Stimulated activated naive CD8-positive, alpha-beta T cell treated with anti-CD3 and anti-CD28 coated beads, Interleukin-15, Interleukin-2, amounts not matched to agents 100 ng/mL and 50 ng/mL, for 24 hours (primary cell): ENCODE data around the gene PRR33.
A peak's percentile ranks its signal among the peaks of the same experiment; 100 is the strongest.

Experiments used
- H3K27ac Mint-ChIP-seq: one replicate; pipeline ENCODE4 v1.8.0; 2021; ENCODE audit warnings: mild to moderate bottlenecking, mixed read lengths
- H3K27me3 Mint-ChIP-seq: one replicate; pipeline ENCODE4 v1.8.0; 2021; ENCODE audit warnings: mixed read lengths
- H3K36me3 Mint-ChIP-seq: one replicate; pipeline ENCODE4 v1.8.0; 2021; ENCODE audit warnings: low read depth, mixed read lengths
- H3K4me1 Mint-ChIP-seq: one replicate; pipeline ENCODE4 v1.8.0; 2021; ENCODE audit warnings: low read depth, mixed read lengths
- H3K4me3 Mint-ChIP-seq: one replicate; pipeline ENCODE4 v1.8.0; 2021; ENCODE audit warnings: mild to moderate bottlenecking, mixed read lengths
- H3K9me3 Mint-ChIP-seq: one replicate; pipeline ENCODE4 v1.8.0; 2021; ENCODE audit warnings: mixed read lengths

PRR33 gene

DNA sequence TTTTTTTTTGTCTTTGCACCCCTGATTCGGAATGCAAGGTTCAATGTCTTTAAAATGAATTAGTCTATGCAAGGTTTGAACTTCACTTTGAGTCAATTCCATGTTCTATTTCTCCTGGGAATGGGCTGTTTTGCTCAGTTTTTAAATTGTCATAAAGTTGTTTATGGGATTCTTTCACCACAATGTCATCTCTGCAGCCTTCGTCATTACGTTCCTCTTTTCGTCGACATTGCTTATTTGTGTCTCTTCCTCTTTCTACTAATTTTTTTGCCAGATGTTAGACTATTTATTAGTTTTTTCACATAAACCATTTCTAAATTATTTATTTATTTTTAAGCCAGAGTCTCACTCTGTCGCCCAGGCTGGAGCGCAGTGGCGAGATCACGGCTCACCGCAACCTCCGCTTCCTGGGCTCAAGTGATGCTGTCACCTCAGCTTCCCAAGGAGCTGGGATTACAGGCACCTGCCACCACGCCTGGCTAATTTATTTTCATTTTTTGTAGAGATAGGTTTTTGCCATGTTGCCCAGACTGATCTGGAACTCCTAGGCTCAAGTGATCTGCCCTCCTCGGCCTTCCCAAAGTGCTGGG, 20.7 kb upstream of the PRR33 start:
- H3K36me3 Mint-ChIP-seq: no peaks in the 10 kb centered on the region
- H3K9me3 Mint-ChIP-seq: no peaks in the 10 kb centered on the region
- H3K4me3 Mint-ChIP-seq: no peak overlapping the region
- peaks cover 3% of the 10 kb centered on the region for H3K27me3 Mint-ChIP-seq
- no peak overlapping the region for H3K27ac Mint-ChIP-seq
- peaks cover 13% of the 10 kb centered on the region for H3K4me1 Mint-ChIP-seq

DNA sequence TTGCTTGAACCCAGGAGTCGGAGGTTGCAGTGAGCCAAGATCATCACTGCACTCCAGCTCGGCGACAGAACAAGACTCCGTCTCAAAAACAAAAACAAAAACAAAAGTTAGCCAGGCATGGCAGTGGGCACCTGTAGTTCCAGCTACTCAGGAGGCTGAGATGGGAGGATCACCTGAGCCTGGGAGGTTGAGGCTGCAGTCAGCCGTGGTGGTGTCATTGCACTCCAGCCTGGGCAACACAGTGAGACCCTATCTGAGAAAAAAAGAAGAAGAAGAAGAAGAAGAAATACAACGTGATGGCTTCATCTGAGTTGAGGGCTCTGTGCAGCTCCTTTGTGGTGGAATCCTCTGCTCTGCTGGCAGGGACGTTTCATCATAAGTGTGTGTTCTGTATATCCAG, 17.8 kb upstream of the PRR33 start:
- no peaks in the 10 kb centered on the region for H3K36me3 Mint-ChIP-seq
- peaks cover 5% of the 10 kb centered on the region for H3K27me3 Mint-ChIP-seq
- H3K4me3 Mint-ChIP-seq: no peak overlapping the region

DNA sequence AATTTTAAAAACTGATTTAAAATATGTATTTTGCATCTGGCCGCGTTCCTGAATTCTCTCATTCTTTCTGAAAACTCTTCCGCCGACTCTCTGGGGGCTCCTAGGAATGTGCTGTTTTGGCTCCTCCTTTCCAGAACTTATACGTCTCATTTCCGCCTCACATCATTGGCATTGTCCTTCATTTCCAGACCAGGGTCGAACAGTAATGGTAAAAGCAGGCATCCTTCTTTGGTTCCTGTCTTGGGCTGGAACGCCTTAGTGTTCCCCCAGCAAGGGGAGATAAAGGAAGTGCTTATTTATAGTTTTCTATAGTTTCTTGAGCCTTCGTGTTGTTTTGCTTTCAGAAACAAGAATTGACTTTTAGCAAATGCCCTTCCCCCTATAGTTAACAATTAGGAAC, 16.9 kb upstream of the PRR33 start:
- Mint-ChIP-seq H3K27ac (no peak overlapping the region), H3K4me3 (no peak overlapping the region), H3K9me3 (no peaks in the 10 kb centered on the region), H3K27me3 (peaks cover 5% of the 10 kb centered on the region), H3K4me1 (no peaks in the 10 kb centered on the region), H3K36me3 (no peaks in the 10 kb centered on the region)

More for the DNA sequence above, 17.8 kb upstream of the PRR33 start:
- Mint-ChIP-seq H3K27ac (no peak overlapping the region), H3K9me3 (no peaks in the 10 kb centered on the region), H3K4me1 (no peaks in the 10 kb centered on the region)

DNA sequence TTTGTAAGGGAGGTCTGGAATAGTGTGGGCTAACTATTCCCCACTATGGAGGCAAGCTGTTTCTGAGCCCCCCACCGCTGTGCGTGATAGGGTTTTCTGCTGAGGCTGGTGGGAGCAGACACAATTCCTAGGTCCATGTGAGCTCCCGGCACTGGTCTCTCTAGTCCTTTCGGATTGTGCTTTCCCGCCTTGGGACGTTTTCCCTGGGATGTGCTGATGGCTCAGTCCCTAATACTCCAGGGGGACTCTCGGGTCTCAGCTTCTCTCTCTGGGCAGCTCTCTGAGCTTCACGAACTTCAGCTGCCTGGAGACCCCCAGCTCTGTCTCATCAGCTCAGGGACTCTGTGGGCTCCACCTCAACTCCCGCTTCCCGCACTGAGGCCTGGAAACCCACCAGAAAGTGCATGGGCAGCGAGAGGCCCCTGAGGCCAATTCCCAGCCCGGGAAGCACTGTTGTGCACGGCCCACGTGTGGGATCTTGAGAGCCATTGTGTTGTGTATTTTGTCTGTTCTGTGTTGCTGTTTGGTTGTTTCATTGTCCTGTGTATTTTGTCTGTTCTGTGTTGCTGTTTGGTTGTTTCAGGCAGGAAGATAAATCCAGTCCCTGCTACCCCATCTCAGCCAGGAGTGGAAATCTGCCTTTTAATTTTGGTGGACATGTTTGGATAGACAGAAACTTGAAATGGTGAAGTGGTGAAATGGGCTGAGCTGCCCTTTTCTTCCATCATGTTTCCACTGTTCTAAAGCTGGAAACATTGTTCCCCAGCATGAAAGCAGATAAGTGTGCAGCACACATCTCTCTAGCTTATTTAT, 15.1 kb upstream of the PRR33 start:
- Mint-ChIP-seq H3K27ac (no peak overlapping the region), H3K4me3 (no peak overlapping the region), H3K9me3 (no peaks in the 10 kb centered on the region), H3K27me3 (peaks cover 3% of the 10 kb centered on the region), H3K4me1 (no peaks in the 10 kb centered on the region), H3K36me3 (no peaks in the 10 kb centered on the region)

GRCh38 chr11:1906181-1906580, 14.5 kb upstream of the PRR33 start:
- H3K27ac Mint-ChIP-seq: no peak overlapping the region
- H3K36me3 Mint-ChIP-seq: no peaks in the 10 kb centered on the region
- no peaks in the 10 kb centered on the region for H3K9me3 Mint-ChIP-seq
- no peak overlapping the region for H3K4me3 Mint-ChIP-seq
- H3K4me1 Mint-ChIP-seq: no peaks in the 10 kb centered on the region
- H3K27me3 Mint-ChIP-seq: peaks cover 3% of the 10 kb centered on the region

GRCh38 chr11:1899686-1900085, 8.0 kb upstream of the PRR33 start:
- Mint-ChIP-seq H3K36me3 (no peaks in the 10 kb centered on the region), H3K27me3 (peaks cover 12% of the 10 kb centered on the region), H3K4me3 (no peak overlapping the region), H3K4me1 (peaks cover 4% of the 10 kb centered on the region), H3K9me3 (no peaks in the 10 kb centered on the region), H3K27ac (no peak overlapping the region)

DNA sequence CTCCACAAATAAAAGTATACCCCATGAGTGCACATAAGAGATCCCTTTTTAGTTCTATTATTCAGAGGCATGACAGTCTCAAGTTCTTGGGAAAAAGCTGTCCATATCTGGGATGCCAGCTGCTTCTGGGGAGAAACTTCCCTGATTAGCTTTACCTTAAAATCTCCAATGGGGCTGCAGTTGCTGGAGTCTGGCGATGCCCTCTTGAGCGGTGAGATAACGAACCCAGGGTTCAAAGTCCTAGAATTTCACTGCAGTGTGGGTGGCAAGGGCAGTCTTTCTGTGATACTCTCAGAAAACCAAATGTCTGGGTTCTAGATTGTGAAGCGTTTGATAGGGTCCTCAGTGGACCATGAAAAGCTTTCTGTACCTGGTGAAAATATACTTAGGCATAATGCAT, 7.4 kb upstream of the PRR33 start:
- Mint-ChIP-seq H3K27me3 (peaks cover 12% of the 10 kb centered on the region), H3K4me1 (peaks cover 4% of the 10 kb centered on the region), H3K4me3 (no peak overlapping the region), H3K9me3 (no peaks in the 10 kb centered on the region), H3K27ac (no peak overlapping the region), H3K36me3 (no peaks in the 10 kb centered on the region)

- H3K4me1 Mint-ChIP-seq: peaks cover 18% of the 10 kb centered on the region
- H3K27me3 Mint-ChIP-seq: peaks cover 12% of the 10 kb centered on the region
- no peaks in the 10 kb centered on the region for H3K36me3 Mint-ChIP-seq
- peak overlapping the region; percentile 23 for H3K4me3 Mint-ChIP-seq
- H3K27ac Mint-ChIP-seq: no peak overlapping the region
- H3K9me3 Mint-ChIP-seq: no peaks in the 10 kb centered on the region
These were observed 5.2 kb upstream of the PRR33 start for GRCh38 chr11:1896923-1897322.

- H3K36me3 Mint-ChIP-seq: no peaks in the 10 kb centered on the region
- H3K9me3 Mint-ChIP-seq: no peaks in the 10 kb centered on the region
- H3K27ac Mint-ChIP-seq: no peak overlapping the region
- no peak overlapping the region for H3K4me3 Mint-ChIP-seq
- H3K27me3 Mint-ChIP-seq: peaks cover 12% of the 10 kb centered on the region
- peaks cover 18% of the 10 kb centered on the region for H3K4me1 Mint-ChIP-seq
These were observed 4.8 kb upstream of the PRR33 start for GRCh38 chr11:1896468-1896867.

DNA sequence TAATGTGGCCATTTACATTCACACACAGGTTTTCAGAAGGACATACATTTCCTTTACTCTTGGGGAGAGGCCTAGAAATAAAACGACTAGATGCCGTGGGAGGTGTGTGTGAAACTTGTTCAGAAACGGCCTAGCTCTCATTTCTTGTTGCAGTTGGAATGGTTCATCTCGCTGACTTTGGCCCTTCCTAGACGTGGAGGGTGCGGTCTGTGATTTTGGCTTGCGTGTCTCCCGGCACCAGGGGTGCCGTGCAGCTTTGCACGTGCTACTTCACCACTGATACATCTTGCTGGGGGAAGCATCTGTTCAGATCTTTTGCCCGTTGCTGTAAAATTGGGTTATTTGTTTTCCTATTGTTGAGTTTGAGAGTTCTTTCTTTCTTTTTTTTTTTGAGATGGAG, 3.1 kb upstream of the PRR33 start:
- H3K27ac Mint-ChIP-seq: no peak overlapping the region
- H3K36me3 Mint-ChIP-seq: no peaks in the 10 kb centered on the region
- peaks cover 35% of the 10 kb centered on the region for H3K4me1 Mint-ChIP-seq
- no peaks in the 10 kb centered on the region for H3K9me3 Mint-ChIP-seq
- H3K4me3 Mint-ChIP-seq: no peak overlapping the region
- peaks cover 12% of the 10 kb centered on the region for H3K27me3 Mint-ChIP-seq

GRCh38 chr11:1893581-1894359, 2.1 kb upstream of the PRR33 start:
- Mint-ChIP-seq H3K9me3 (no peaks in the 10 kb centered on the region), H3K4me1 (peaks cover 43% of the 10 kb centered on the region), H3K4me3 (no peak overlapping the region), H3K27me3 (peaks cover 12% of the 10 kb centered on the region), H3K27ac (peak overlapping the region; percentile 79), H3K36me3 (peaks cover 3% of the 10 kb centered on the region)

- Mint-ChIP-seq H3K9me3 (no peaks in the 10 kb centered on the region), H3K36me3 (peaks cover 10% of the 10 kb centered on the region)
These were observed 863 bp upstream of the PRR33 start for GRCh38 chr11:1892558-1892957.

DNA sequence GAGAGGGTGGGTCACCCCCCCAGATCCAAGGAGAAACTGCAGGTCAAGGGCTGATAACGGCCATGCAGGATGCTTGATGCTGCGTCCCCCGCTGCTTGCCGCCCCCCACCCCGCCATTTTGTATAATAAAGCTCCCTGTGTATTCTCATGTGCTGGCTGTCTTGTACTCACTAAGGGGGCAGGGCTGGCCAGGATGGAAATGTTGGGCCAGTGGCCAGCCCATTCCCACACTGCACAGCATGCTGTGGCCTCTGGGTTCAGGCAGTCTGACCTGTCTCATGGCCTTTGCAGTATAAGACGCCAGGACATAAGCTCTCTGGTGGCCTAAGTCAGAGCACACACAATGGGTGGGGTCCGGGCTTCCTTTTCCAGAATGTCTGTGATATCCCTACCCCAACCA, 421 bp upstream of the PRR33 start:
- Mint-ChIP-seq H3K27me3 (peaks cover 5% of the 10 kb centered on the region), H3K36me3 (peaks cover 11% of the 10 kb centered on the region), H3K27ac (no peak overlapping the region), H3K9me3 (no peaks in the 10 kb centered on the region), H3K4me3 (no peak overlapping the region), H3K4me1 (peaks cover 53% of the 10 kb centered on the region)

More at GRCh38 chr11:1892558-1892957, 863 bp upstream of the PRR33 start:
- Mint-ChIP-seq H3K4me3 (no peak overlapping the region), H3K27ac (peak overlapping the region; percentile 57), H3K27me3 (peaks cover 8% of the 10 kb centered on the region), H3K4me1 (peaks cover 54% of the 10 kb centered on the region)

GRCh38 chr11:1890856-1891830, 552 bp downstream of the PRR33 start:
- peaks cover 14% of the 10 kb centered on the region for H3K36me3 Mint-ChIP-seq
- H3K4me1 Mint-ChIP-seq: peaks cover 49% of the 10 kb centered on the region
- H3K27me3 Mint-ChIP-seq: no peaks in the 10 kb centered on the region
- H3K4me3 Mint-ChIP-seq: peak overlapping the region; percentile 79
- no peaks in the 10 kb centered on the region for H3K9me3 Mint-ChIP-seq
- peak overlapping the region; percentile 83 for H3K27ac Mint-ChIP-seq
